ENCODE data around the gene ZNRF1. TPM values are rescaled to one million over a fixed set of nuclear protein-coding genes. Genes with fewer than 3 reads are reported as not detected.

ZNRF1 gene
- total and polyA plus RNA-seq, 2 of the 13 experiments (the other 11 are each of a cell fraction or from before 2014, with no cell fraction given) = 43.9 to 58.7 TPM

DNA sequence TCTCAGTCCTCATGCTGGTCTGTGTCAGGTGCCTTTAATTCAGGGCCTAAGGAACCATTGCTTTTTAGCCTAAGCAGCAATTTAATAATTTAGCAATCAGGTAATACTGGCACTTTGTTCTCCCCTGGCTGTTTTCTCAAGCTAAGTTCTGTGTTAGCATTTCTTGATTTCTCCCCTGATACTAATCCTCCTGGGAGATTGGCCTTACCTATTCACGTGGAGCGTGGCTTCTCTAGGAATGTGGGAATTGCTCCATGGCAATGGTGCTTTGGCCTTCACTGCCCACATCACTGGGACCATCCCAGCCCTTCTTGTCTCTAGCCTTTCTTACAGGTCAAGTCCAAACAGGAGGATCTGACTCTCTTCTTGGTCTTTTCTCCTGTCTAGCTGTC lies 55.7 kb downstream of the ZNRF1 start:
- ATAC-seq = peak; percentile 13
- Histone ChIP-seq H3K79me2 (ENCODE audit: insufficient read depth, low read length) (peaks cover 93% of the 10 kb centered on the region), H2AFZ (ENCODE audit: low read length) (no peak overlapping the region), H3K4me2 (ENCODE audit: low read depth, low read length) (peak overlapping the region; percentile 57), H3K4me3 (replicated peaks in 1 of 3; ENCODE audit: insufficient read depth in 1 of 3, low read depth in 2 of 3, low read length in 3 of 3) (peak overlapping the region in 1 of 3 experiments; percentile 13; a peak in 1 of 6 replicates), H3K27ac (ENCODE audit: extremely low read length, insufficient read depth, low read length) (peak overlapping the region; percentile 64), H3K4me1 (ENCODE audit: insufficient read depth, low read length) (peaks cover 57% of the 10 kb centered on the region), H3K27me3 (ENCODE audit: control insufficient read depth in 1 of 2, insufficient read depth in 2 of 2, low read length in 2 of 2) (no peaks in the 10 kb centered on the region), H3K36me3 (replicated peaks in 1 of 2; ENCODE audit: control insufficient read depth in 1 of 2, insufficient read depth in 2 of 2, low read length in 2 of 2) (peaks cover 0 to 8% of the 10 kb centered on the region in 2 experiments; a peak in 2 of 5 replicates), H3K9me3 (ENCODE audit: low read length) (no peaks in the 10 kb centered on the region), H4K20me1 (ENCODE audit: insufficient read depth, low read length) (peaks cover 54% of the 10 kb centered on the region), H3K9ac (ENCODE audit: insufficient read depth, low read depth, low read length) (0 out of 2 replicates have a peak overlapping the region, but pooled peaks have one; percentile 5)
- in situ Hi-C loops (cut with HindIII; ENCODE audit: extremely low pct_ligation_motif_present, low pct_unique_long_range_greater_than_20kb) = no loop called here
- no peak for DNase-seq (ENCODE audit: low spot score)
- POLR2A ChIA-PET = interaction anchor here (0.9 to 1.3 kb wide), 3 partner anchors 9 to 63 kb away, joined by 3 to 4 read pairs (median 4); no protein-coding TSS in a partner anchor
- WGBS (ENCODE audit: low lambda C conversion rate) = 70% methylated on average over 2 of the region's 2 CpGs
- intact Hi-C loops (cut with micrococcal nuclease; ENCODE audit: unreplicated experiment) = no loop called here
- CTCF ChIA-PET (ENCODE audit: low intra/inter-chr PET ratio, low total read pairs) = no interaction called here
- no TSS peak for BruUV-seq (replicated peaks)
- no peak for FAIRE-seq
- TF ChIP-seq, protein P1, sequence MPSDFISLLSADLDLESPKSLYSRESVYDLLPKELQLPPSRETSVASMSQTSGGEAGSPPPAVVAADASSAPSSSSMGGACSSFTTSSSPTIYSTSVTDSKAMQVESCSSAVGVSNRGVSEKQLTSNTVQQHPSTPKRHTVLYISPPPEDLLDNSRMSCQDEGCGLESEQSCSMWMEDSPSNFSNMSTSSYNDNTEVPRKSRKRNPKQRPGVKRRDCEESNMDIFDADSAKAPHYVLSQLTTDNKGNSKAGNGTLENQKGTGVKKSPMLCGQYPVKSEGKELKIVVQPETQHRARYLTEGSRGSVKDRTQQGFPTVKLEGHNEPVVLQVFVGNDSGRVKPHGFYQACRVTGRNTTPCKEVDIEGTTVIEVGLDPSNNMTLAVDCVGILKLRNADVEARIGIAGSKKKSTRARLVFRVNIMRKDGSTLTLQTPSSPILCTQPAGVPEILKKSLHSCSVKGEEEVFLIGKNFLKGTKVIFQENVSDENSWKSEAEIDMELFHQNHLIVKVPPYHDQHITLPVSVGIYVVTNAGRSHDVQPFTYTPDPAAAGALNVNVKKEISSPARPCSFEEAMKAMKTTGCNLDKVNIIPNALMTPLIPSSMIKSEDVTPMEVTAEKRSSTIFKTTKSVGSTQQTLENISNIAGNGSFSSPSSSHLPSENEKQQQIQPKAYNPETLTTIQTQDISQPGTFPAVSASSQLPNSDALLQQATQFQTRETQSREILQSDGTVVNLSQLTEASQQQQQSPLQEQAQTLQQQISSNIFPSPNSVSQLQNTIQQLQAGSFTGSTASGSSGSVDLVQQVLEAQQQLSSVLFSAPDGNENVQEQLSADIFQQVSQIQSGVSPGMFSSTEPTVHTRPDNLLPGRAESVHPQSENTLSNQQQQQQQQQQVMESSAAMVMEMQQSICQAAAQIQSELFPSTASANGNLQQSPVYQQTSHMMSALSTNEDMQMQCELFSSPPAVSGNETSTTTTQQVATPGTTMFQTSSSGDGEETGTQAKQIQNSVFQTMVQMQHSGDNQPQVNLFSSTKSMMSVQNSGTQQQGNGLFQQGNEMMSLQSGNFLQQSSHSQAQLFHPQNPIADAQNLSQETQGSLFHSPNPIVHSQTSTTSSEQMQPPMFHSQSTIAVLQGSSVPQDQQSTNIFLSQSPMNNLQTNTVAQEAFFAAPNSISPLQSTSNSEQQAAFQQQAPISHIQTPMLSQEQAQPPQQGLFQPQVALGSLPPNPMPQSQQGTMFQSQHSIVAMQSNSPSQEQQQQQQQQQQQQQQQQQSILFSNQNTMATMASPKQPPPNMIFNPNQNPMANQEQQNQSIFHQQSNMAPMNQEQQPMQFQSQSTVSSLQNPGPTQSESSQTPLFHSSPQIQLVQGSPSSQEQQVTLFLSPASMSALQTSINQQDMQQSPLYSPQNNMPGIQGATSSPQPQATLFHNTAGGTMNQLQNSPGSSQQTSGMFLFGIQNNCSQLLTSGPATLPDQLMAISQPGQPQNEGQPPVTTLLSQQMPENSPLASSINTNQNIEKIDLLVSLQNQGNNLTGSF (CRISPR knock-in tag; IDR thresholded peaks at IDR 0.05) = 0 out of 2 replicates have a peak, but pooled peaks have one; percentile 8
- TF ChIP-seq CCDC6 (CRISPR knock-in tag; IDR thresholded peaks at IDR 0.05) = 0 out of 2 replicates have a peak, but pooled peaks have one; percentile 35
- TF ChIP-seq ZNF264 (CRISPR knock-in tag; IDR thresholded peaks at IDR 0.05) = 0 out of 2 replicates have a peak, but pooled peaks have one; percentile 8
- 0 out of 2 replicates have a peak, but pooled peaks have one; percentile 14 for TF ChIP-seq MEIS2 (CRISPR knock-in tag; IDR thresholded peaks at IDR 0.05)
- 0 out of 2 replicates have a peak, but pooled peaks have one; percentile 43 for TF ChIP-seq ZNF30 (CRISPR knock-in tag; IDR thresholded peaks at IDR 0.05)
- 0 out of 2 replicates have a peak, but pooled peaks have one; percentile 0 for TF ChIP-seq IRF2 (CRISPR knock-in tag; IDR thresholded peaks at IDR 0.05)
- no peak for TF ChIP-seq SOX6 (IDR thresholded peaks at IDR 0.05)
- peak; percentile 7; the same call in 1 of the 2 replicates for TF ChIP-seq SOX6 (CRISPR knock-in tag; IDR thresholded peaks at IDR 0.05)
- TF ChIP-seq, protein P2, sequence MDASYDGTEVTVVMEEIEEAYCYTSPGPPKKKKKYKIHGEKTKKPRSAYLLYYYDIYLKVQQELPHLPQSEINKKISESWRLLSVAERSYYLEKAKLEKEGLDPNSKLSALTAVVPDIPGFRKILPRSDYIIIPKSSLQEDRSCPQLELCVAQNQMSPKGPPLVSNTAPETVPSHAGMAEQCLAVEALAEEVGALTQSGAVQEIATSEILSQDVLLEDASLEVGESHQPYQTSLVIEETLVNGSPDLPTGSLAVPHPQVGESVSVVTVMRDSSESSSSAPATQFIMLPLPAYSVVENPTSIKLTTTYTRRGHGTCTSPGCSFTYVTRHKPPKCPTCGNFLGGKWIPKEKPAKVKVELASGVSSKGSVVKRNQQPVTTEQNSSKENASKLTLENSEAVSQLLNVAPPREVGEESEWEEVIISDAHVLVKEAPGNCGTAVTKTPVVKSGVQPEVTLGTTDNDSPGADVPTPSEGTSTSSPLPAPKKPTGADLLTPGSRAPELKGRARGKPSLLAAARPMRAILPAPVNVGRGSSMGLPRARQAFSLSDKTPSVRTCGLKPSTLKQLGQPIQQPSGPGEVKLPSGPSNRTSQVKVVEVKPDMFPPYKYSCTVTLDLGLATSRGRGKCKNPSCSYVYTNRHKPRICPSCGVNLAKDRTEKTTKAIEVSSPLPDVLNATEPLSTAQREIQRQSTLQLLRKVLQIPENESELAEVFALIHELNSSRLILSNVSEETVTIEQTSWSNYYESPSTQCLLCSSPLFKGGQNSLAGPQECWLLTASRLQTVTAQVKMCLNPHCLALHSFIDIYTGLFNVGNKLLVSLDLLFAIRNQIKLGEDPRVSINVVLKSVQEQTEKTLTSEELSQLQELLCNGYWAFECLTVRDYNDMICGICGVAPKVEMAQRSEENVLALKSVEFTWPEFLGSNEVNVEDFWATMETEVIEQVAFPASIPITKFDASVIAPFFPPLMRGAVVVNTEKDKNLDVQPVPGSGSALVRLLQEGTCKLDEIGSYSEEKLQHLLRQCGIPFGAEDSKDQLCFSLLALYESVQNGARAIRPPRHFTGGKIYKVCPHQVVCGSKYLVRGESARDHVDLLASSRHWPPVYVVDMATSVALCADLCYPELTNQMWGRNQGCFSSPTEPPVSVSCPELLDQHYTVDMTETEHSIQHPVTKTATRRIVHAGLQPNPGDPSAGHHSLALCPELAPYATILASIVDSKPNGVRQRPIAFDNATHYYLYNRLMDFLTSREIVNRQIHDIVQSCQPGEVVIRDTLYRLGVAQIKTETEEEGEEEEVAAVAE (CRISPR knock-in tag; IDR thresholded peaks at IDR 0.05; ENCODE audit: borderline replicate concordance) = no peak
- peak; percentile 10; the same call in 1 of the 2 replicates for TF ChIP-seq EHMT2 (IDR thresholded peaks at IDR 0.05; ENCODE audit: borderline replicate concordance, low read depth, low read length)
- no peak for TF ChIP-seq MED13 (CRISPR knock-in tag; IDR thresholded peaks at IDR 0.05)
- TF ChIP-seq SMC3 (IDR thresholded peaks at IDR 0.05; ENCODE audit: low read length) = no peak
- peak; percentile 4; the same call in 1 of the 2 replicates for TF ChIP-seq HNRNPL (IDR thresholded peaks at IDR 0.05; ENCODE audit: low read depth, low read length)
- TF ChIP-seq NPAS2 (CRISPR knock-in tag; IDR thresholded peaks at IDR 0.05; ENCODE audit: borderline replicate concordance) = no peak
- TF ChIP-seq TEAD3 (CRISPR knock-in tag; optimal IDR thresholded peaks at IDR 0.05; ENCODE audit: borderline replicate concordance) = peak; percentile 2
- TF ChIP-seq PRMT3 (CRISPR knock-in tag; IDR thresholded peaks at IDR 0.05; ENCODE audit: borderline replicate concordance, low read depth) = 0 out of 2 replicates have a peak, but pooled peaks have one; percentile 12

All from HepG2 (cell line).